Suppressor macrophage (primary cell): ENCODE results near the gene MINDY3.
"Not testable (repeated sequence)": the region's sequence is repeated elsewhere in the genome, so short reads cannot be mapped to it uniquely, and the experiment has no call there.

ENCODE experiments used
- DNase-seq, 4 experiments: peaks; one replicate each; pipeline ENCODE4 v3.0.0-alpha.2; 2020 to 2022
- total RNA-seq, 17 experiments: gene quantifications; one replicate each; lab custom pipeline; 2026; ENCODE audit warnings: mixed read lengths in 6 of 17, inconsistent platforms in 3 of 17; lab: John Stamatoyannopoulos, UW

The MINDY3 gene
- total RNA-seq: 24.4 to 49.9 (median 34.9) reads per million in 17 experiments

DNA sequence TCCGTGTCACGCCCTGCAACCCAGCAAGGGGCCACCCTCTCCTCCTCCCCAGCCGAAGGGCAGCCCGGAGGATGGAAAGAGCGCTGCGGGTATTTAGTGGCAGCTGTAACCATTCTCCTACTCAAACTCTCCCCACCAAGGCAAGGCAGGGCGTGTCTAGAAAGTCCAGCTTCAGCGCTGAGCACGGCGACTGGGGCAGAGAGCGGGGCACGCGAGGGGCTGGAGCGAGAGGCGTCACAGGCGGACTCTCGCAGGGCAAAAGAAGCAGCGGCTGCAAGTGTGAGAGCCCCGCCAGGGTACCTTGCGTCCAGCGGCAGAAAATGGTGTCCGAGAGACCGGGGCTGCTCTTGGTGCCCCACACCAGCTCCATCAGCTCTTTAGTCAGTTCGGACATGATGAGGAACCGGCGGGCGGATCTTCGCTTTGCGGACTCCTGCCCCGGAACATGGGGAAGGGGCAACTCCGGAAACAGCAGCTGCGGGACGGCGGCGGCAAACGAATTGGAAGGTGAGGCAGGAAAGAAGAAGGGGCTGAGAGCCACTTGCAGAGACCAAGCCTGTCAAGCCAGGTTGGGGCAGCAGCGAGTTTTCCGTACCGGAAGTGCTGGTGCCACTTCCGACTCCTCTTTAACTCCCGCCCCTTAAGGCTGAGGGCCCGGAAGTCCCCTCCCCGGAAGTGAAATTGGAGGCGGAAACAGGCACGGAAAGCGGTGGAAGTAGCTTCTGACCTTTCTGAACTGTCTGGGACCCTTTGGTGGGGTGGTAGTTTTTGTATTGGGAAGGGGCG lies at the start of gene MINDY3:
Gene MINDY3 (minus strand): TSS at position 602 of the 786 bp plus-strand sequence. CDS start 208 bp downstream, at position 394.
- peak; percentile 84 to 88 (median 86) for DNase-seq

DNA sequence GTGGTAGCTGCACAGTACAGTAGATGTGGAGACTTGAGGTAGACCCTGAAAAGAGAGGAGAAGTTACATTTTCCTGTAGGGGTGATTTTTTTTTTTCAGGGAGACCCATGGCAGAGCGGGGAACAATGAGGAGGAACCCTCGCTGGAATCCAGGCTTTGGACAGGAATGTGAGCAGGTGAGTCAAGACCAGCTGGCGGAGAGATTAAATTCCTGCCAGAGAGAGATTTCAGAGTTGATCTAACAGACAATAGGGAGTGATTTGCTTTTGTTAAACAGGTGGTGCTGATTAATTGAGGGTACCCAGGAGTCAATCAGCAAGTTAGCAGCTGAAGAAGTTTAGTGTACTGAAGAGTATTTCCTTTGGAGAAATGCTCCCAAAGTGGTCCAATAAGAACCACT lies 41.6 kb upstream of the MINDY3 start:
- DNase-seq: no peak

DNA sequence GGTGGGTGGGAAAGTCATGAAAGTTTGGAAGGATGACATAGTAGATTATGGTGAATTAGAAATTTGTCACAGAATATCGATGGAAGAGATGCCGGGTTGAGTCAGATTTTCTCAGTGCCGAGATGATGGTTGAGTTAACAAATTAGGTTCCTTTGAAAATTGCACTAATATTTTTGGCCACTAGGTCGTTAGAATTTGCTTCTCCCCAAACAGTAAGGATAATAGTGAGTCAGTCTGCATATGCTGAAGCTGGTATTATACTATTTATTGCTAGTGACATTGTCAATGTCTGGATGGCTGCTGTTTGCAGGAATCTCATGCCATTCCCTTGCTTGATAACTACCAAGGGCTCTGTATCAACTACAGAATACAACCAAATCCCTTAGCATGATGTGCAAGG lies 37.7 kb upstream of the MINDY3 start:
- peak in 2 of 4 experiments; percentile 6 to 17 for DNase-seq

DNA sequence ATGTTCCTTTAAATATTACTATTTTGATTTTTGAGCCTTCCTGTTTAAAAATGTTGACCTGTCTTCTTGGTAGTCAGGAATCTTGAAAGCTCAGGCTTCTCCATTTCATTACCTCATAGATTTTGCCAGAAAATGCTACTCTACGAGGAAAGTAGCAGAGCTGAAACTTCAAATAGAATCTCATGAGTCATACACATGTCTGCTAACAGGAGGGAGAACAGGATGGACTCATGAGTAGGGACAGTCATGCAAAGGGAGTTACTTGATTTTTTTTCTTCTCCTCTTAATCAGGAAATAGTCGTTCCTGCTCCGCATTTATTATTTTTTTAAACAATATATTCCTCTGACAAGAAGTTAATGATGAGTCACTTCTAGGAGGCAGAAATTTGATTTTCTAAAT lies 37.0 kb upstream of the MINDY3 start:
- DNase-seq: no peak

DNA sequence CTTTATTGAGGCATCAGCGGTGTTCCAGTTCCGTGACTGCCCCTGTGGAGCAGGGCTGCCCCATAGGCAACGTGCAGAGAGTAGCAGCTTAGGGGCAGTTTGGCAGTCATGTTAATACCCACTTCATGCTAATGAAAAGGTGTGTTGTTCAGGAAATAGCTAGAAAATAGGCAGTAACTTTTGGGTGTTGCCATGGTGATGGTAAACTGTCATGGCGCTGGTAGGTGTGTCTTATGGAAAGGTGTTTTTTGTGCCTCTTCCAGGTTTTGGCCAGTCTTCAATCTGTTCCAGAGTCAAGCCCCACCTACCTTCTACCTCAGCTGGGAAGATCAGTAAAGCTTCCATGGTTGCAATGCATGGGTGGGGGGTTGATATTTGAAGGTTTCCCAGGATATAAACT lies 36.3 kb upstream of the MINDY3 start:
- DNase-seq: no peak

DNA sequence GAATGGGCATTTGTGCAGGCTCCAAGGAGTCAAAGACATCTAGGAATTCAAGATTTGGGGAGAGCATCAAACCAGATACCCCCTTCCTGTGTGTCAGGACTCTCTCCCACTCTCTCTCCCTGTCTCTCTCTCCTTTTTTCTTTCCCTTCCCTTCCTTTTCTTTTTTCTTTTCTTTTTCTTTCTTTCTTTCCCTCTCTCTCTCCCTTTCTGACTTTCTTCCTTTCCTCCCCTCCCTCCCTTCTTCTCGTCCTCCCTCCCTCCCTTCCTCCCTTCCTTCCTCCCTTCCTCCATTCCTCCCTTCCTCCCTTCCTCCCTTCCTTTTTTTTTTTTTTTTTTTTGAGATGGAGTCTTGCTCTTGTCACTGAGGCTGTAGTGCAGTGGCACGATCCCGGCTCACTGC lies 24.1 kb upstream of the MINDY3 start:
- DNase-seq: no peak

DNA sequence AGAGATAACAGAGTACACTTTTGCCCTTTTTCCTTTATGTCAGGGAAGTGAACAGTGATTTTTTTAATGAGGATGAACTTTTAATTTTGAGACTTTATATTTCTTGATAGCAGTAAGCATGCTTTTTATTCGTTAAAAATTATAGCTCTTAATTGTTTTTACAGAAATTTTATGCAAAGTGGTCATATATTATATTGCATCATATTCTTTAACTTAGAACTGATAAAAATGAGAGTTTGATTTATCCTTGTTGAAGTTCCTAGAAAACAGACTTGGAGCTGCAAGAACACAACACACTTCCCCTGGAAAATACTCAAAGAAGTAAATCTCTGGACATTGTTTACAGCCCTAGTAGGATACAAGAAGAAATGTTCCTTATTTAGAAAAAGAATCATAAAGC lies 21.2 kb upstream of the MINDY3 start:
- no peak for DNase-seq

DNA sequence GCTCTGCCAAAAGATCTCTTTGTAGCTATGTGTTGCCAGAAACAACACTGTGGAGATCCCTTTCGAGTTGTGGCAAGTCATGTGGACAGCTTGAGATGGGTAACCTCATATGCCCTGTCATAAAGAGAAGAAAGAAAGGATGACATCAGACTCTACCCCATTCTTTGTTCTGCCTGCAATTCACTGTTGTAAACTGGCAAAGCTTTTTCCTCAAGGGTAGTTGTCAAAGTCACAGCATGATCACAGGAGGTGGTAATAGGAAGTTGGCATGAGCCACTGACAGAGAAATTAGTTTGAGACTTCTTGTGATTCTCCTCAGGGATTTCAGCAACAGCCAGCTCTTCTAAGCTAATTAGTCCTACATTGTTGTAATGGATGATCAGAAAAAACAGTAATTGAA lies 19.4 kb upstream of the MINDY3 start:
- DNase-seq: peak; percentile 8 to 68 (median 44)

DNA sequence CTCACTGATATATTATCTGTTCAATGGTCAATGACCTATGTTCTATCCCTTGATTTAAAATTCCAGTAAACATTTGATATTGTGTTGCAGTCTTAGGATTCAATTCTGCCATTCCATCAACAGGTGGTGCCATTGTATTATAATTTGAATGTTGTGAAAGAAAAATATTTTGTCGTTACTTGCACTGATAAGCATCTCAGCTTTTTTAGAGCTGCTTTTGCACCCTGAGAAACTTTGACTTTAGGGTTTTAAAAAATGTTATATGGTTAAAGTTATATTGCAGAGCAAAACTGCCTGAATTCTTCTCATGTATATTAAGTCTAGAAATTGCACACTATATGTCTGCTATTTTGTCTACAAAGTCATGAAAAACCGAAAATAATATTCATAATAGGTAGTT lies 18.8 kb upstream of the MINDY3 start:
- peak in 3 of 4 experiments; percentile 37 to 59 (median 58) for DNase-seq

DNA sequence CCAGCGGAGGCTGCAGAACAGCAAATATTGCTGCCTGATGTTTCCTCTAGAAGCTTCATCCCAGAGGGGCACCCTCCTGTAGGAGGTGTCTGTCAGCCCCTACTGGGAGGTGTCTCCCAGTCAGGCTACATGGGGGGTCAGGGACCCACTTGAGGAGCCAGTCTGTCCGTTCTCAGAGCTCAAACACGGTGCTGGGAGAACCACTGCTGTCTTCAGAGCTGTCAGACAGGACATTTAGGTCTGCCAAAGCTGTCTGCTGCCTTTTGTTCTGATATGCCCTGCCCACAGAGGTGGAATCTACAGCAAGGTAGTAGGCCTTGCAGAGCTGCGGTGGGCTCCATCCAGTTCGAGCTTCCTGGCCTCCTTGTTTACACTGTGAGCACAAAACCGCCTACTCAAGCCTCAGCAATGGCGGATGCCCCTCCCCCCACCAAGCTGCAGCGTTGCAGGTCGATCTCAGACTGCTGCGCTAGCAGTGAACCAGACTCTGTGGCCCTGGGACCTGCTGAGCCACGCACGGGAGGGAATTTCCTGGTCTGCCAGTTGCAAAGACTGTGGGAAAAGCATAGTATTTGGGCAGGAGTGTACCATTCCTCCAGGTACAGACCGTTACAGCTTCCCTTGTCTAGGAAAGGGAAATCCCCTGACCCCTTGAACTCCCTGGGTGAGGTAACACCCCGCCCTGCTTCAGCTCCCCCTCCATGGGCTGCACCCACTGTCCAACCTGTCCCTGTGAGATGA lies 17.7 kb upstream of the MINDY3 start:
- no peak for DNase-seq

DNA sequence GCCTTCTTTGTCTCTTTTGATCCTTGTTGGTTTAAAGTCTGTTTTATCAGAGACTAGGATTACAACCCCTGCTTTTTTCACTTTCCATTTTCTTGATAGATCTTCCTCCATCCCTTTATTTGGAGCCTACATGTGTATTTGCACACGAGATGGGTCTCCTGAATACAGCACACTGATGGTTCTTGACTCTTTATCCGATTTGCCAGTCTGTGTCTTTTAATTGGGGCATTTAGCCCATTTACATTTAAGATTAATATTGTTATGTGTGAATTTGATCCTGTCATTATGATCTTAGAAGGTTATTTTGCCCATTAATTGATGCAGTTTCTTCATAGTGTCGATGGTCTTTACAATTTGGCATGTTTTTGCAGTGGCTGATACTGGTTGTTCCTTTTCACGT lies 16.0 kb upstream of the MINDY3 start:
- not testable (repeated sequence) for DNase-seq

DNA sequence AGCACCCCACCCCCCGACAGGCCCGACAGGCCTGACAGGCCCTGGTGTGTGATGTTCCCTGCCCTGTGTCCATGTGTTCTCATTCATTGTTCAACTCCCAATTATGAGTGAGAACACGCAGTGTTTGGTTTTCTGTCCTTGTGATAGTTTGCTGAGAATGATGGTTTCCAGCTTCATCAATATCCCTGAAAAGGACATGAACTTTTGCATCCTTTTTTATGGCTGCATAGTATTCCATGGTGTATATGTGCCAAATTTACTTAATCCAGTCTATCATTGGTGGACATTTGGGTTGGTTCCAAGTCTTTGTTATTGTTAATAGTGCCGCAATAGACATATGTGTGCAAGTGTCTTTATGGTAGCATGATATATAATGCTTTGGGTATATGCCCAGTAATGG lies 12.3 kb upstream of the MINDY3 start:
- DNase-seq: not testable (repeated sequence)

DNA sequence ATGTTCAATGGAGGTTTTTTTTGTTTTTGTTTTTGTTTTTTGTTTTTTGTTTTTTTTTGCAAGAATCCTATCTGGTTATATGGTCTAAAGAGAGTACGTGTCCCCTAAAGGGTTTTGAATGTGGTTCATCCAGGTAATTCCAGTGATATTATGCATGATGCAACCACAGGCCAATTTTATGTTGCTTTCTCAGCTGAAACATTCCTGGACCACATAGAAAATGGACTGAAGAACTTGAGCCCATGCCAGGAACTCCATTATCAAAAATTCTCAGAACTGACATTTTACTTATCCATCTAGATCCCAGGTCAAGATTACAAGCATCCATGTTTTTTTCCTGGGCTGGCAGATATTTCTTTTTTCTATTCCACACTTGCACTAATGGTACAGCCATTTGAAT lies 11.5 kb upstream of the MINDY3 start:
- DNase-seq: no peak

DNA sequence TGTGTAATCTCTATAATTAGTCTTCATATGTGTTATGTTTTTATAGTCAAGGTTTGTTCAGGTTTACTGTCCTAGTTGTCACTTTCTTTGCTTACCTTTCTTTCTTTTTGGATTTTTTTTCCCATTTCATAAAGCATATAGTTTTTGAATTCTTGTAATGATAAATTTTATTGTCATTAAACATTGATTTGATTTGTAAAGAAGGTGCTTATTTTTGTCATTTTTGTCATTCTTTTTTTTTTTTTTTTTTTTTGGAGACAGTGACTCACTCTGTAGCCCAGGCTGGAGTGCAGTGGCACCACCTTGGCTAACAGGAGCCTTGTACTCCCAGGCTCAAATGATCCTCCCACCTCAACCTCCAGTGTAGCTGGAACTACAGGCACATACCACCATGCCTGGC lies 9.6 kb upstream of the MINDY3 start:
- no peak for DNase-seq

DNA sequence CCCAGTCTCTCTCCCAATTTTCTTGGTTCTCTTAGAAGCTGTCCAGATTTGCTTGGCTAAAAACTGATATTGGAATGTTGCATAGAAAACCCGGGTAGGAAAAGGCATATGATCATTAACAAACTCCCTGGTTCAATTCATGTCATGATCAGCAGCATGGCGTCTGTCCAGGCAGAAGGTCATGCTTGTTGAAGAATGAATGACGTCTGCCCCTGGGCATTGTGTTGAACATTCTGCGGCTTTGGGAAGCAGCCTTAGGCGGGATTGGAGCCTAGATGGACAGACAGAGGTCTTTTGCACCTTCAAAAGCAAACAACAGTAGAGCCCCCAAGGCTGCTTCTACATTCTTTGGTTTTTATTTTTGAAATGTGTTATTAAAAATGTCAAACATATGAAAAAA lies 7.7 kb upstream of the MINDY3 start:
- DNase-seq: no peak

DNA sequence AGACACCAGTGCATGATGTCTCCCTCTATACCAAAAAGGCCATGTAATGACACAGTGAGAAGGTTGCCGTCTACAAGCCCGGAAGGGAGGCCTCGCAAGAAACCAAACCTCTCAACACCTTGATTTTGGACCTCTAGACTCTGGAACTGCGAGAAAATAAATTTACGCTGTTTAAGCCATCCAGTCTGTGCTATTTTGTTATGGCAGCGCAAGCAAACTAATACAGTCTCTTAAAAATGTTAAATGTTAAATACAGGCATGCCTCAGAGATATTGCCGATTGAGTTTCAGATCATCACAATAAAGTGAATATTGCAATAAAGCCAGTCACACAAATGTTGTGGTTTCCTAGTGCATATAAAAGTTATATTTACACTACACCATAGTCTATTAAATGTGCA lies 5.0 kb upstream of the MINDY3 start:
- no peak for DNase-seq

DNA sequence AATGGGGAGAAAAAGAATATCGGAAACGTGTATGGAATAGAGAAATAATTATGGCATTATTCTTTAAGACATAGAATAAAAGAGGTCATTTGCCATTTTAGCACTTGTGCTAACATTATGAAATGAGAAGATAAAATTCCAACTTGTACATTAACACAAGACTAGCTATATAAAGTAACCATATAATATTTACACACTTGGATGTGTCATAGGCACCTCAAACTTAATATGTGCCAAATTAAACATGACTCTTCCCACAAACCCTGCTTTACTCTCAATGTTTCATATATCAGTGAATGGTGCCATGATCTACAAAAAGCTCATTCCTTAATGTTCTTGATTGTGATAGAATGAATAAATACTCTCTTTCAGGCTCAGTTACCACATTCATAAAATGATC lies 4.1 kb upstream of the MINDY3 start:
- no peak for DNase-seq

DNA sequence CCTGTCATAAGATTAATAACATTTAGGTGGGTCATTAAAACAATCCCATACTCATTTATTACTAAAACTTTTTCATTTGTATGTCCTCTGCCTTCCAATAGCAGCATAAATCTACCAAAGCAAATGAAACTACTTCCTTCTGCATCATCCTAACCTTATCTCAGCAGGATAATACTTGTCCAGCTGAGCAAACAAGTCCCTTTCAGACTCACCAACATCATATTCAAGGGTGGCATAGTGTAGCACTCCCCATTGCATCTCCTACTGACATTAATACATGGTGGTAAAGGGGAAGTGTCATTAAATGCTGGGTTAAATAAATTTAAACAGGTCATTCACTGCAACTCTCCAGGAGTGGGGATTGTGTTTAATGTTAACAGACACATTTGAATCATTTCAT lies 3.4 kb upstream of the MINDY3 start:
- DNase-seq: no peak

DNA sequence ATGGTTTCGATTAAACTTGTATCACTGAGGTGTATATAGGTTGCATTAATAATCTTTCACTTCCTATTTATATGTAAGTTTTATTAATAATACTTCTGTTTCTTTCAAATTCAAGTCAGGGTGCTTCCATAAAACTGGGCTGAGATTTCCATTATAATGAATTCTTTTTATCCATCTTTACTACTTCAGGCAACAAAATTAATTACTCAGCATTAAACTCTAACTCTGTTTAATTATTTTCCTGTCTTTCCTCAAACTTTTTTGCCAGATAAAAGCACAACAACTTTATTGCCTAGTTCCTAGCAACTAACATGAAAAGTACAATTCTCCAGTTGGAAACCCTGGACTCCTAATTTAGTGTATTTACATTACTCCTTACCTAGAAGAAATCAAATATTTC lies 3.0 kb upstream of the MINDY3 start:
- no peak for DNase-seq

DNA sequence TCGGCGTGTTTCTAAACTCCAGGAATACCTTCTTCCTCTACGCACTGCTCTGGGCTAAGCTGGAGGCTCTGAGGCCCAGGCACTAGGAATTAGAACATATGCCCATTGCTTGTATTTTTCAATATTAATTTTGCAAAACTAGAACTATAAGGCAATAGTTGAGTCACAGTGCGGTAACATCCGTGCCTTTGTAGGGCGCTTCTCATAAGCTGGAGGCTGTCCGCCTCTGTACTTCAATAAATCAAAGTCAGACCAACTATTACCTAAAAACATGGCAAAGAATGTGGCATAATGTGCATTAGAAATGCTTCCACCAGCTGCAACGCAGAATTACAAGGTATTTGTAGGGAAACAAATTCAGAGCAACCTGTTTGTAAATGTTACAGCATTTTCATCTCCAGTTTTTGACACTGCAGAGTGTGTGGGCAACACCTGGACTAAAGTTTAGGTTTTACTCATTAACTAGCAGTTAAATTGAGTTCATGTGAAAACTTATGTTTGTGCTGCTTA lies 440 bp upstream of the MINDY3 start:
- DNase-seq: no peak

DNA sequence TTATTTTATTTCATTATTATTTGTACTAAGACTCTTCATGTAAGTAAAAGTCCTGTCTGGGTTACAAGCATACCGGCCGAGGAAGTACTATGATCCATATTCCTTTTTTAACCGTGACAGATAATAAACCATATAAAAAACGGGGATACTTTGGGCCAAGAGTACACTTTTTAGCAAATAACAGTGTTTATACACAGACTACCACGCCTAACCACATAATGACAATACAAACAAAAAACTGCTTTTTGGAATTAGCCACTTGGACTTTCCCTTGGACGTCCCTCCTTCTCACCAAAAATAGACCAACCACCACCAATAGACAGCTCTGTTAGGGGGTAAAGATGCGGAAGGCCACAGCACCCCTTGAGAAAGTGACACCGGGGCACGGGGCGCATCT lies 800 bp downstream of the MINDY3 start:
- DNase-seq: peak in 1 of 4 experiments; percentile 9

DNA sequence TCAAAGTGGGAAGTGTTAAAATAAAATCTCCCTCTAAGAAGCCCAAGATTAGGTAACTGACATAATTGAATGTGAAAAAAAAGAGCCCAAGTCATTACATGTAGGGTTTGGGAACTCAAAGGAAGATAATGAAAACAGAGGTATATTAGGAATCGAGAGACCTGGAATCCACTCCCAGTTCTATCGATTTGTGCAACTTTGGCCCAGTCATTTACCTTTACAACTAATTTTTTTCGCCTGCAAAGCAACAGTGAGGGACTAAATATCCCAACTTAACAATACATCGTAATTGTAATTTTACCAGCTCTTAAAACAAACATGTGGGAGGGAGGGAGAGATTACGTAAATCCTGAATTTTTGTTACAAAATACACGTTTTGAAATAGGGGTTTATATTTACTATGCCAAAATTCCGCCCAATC lies 1.4 kb downstream of the MINDY3 start:
- peak in 2 of 4 experiments; percentile 22 to 24 for DNase-seq

DNA sequence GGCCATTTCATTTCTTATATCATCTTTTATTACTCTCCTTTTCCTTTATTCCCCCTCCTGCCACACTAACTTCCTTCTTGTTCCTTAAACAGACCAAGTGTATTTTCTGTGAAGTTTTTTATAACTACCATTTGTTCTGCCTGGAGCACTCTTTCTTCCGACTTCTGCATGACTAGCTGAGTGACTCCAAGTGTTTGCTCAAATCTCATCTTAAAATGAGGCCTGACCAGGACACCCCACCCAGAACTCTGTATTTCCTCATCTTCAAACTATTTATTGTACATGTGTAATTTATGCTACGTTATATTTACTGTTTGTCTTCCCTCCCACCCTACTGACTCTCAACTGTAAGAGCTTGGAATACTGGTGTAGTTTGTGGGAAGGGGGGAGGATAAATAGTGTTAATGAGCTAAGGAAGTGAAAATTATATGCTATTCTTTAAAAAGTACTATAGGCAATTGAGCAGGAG lies 3.2 kb downstream of the MINDY3 start:
- no peak for DNase-seq
